GM12892 (cell line): ENCODE measurements around the gene PRKN.

Experiments
- POLR2A ChIP-seq: IDR thresholded peaks from 2 replicates; pipeline ENCODE4 v1.6.1; 2011; ENCODE audit warnings: low read depth, low read length, control low read depth
- POLR2AphosphoS5 ChIP-seq: IDR thresholded peaks from 2 replicates; pipeline ENCODE4 v1.6.1; 2011; ENCODE audit warnings: low read depth, low read length, control low read depth

DNA sequence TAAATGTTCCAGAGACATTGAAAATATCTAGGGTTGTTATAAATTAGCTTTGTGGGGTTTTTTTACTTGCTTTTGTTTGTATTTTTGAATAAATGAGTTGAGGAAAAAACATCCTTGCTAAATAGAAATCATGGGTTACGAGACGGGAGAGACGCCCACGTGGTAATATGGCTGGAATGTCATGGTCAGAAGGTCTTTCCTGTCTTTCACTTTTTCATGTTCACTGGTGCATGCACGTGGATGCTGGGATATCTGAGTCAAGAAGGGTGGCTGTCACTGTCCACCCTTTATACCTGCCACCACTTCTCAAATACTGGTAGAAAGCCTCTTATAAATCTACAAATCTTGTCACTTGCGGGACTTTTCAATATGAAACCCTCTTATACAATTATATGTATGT, 1195.0 kb downstream of the PRKN start:
- TF ChIP-seq POLR2A: no peak
- TF ChIP-seq POLR2AphosphoS5: no peak
